ENCODE results near the gene COL12A1.
A peak's percentile ranks its signal among the peaks of the same experiment; 100 is the strongest.

COL12A1 gene

DNA sequence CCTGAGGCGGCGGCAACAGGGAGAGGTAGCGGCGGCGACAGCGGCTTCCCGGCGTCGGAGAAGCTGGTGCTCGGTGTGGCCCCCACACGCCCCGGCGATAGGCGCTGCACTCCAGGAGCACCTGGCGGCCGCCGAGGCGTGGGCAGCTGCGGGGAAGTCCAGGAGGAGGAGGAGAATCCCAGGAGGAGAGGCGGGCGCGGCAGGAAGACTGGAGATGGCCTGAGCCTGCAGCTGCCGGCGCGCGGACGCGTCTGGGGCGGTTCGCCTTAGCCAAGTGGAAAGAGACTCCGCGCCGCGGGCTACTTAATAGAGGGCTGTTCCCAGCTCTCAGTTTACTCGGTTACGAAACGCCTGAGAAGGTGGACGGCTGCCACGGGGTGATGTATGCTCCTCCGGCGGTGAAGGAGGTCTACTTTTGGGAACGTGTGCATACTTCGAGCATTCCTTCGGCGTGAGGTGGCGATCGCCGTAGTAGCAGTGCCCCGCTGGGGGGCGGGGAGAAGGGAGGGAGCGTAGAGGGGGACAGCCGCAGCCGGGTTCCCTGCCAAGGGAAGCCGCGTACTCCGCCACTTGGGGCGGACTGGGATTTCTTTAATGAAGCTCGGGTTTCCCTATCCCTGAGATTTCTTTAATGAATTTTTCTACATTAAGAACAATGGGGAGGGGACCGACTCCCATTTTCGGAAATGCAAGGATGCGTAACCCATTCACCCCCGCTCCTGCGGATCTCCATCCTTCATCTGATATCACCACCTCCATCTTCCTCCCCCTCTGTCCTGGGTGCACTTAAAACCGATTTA lies at the start of gene COL12A1:
COL12A1 (minus strand) TSS at position 278 of the 800 bp plus-strand sequence. CDS start 3,261 bp downstream, outside the sequence.
- no peak for DNase-seq

DNA sequence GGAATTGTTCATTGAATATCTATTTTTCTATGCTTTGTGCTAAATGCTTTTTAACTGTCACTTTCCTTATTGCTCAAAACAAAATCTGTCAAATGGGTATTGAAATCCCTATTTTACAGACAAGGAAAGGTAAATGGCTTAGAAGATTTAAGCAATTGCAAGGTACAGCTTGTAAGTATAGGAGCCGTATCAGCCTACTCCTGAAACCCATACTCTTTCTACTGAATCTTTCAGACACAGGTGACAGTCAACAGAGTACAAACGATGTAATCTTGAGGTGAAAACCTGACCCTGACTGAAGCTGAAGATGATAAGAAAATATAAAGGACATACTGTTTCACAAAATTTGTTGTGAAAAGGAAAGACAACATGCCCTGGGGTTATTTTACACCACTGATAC lies 44.7 kb upstream of the COL12A1 start:
- no peak for DNase-seq

DNA sequence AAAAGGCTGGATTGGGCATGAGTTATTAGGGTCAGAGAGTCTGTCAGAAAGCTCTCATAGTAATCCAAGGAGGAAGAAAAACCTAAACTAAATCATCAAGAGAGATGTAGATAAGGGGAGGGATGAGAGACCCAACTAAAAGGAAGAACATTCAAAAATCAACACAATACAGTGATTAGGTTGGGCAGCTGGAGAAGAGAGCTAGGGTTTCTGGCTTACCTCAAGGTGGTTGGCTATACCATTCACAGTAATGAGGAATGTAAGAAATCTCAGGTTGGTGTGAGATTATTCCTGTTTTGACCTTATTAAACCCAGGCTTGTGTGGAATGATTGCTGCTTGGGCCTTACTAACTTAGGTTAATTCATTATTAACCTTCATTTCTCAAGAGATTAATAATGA lies 44.0 kb upstream of the COL12A1 start:
- no peak for DNase-seq

DNA sequence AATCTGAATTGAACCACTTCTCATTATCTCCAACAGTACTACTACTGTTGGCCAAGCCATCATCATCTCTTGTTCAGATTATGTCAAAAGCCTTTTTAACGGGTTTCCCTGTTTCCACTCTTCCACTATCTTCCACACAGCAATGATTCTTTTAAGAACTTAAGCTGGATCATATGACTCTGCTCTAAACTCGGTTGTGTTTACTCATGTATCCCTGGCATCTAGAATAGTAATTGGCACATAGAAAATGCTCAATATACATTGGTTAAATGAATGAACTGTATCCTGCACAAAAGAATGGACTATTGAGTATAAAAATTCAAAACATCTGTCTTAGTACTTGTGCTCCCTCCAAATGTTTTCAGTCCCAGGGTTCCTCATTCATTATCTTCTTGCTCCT lies 40.5 kb upstream of the COL12A1 start:
- DNase-seq: no peak

DNA sequence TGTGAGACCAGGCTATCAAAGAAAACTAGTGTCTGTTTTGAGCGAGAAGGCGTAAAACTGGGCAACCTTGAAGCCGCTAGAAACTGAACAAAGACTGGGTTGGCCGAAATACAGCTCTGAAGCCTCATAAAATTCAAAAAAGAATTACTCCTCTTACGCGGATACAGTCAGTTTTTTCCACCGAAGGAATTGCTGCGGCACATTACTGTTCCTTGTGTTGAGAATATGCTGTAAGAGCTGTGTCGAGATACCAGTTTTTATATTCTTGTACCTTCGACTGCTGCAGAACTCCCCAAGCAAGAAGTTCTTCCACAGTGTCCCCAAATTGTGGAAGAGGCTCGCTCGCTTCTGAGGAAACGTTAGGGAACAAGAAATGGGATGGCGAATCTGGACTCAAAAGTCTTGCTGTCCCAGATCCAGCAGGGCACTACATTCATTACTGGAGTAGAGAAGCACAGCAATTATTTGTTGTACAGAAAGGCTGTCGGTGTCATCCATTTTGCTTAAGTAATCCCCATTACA lies 38.3 kb upstream of the COL12A1 start:
- DNase-seq: no peak

DNA sequence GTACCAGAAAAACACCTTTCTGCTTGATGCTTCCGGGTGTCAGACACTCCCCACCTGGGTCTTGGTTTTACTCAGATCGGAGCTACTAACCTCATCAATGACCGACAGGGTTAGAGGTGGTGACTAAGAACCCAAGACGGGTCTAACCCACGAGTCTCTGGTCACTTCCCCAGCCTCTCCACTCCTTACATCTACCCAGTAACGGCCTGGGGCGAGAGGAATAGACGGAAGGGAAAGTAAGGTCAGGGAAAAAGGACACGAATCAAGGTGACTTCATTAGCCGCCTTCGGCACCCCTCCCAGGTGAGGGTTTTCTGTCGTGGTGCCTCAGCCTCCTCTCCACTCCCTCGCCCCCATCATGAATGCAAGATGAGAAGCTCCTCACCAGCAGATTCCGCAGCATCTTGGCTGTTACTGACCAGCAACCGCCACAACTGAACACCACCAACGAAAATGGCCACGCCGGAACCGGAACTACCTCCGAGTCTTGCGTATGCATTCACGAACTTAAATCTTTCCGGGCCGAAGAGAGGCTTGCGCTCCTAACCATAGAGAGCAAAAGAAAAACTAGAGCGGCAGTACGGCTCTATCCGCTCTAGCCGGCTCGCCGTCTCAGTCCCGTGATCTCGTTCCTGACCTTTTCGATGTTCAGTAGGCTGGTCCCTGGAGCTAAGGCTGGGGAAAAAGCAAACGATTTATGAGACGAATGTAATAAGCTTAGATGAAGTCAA lies 37.6 kb upstream of the COL12A1 start, which contains the start of gene COX7A2:
COX7A2 (minus strand) TSS at position 469 of the 730 bp plus-strand sequence; CDS start at position 402, 67 bp downstream.
- peak; percentile 98 for DNase-seq

DNA sequence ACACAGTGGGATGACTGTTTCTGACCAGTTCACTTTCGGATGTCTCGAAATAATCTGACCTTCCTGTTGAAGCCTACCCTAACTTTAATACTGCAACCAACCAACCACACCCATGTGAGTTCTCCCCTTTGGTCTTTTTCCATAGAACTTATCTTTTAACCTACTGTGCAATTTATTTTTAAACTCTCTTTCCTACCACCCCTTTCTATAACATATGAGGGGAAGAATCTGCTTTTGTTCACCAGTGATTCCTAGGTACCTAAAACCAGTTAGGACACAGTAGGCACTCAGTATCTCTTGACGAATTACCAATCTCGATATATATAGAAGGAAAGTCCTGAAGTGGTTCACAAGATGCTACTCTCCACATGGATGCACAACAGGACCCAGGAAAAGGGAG lies 30.8 kb upstream of the COL12A1 start:
- DNase-seq: no peak

DNA sequence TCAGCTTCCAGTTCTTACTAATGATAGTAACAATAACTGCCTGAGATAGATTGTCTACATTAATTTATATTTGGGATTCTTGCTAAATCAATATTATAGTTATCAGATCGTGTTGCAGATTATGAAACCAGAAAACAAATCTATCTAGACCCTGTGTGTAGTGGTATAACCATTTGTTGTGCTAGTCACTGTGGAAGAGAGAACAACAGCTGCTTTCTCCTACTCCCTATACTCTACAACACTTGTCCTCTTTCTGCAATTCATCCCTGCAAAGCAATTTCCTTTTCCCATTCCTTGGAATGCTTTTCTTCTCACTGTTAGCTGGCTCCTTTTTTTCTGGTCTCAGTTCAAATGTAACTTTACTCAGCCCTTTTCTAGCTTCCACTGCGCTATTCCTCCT lies 29.4 kb upstream of the COL12A1 start:
- DNase-seq: no peak

DNA sequence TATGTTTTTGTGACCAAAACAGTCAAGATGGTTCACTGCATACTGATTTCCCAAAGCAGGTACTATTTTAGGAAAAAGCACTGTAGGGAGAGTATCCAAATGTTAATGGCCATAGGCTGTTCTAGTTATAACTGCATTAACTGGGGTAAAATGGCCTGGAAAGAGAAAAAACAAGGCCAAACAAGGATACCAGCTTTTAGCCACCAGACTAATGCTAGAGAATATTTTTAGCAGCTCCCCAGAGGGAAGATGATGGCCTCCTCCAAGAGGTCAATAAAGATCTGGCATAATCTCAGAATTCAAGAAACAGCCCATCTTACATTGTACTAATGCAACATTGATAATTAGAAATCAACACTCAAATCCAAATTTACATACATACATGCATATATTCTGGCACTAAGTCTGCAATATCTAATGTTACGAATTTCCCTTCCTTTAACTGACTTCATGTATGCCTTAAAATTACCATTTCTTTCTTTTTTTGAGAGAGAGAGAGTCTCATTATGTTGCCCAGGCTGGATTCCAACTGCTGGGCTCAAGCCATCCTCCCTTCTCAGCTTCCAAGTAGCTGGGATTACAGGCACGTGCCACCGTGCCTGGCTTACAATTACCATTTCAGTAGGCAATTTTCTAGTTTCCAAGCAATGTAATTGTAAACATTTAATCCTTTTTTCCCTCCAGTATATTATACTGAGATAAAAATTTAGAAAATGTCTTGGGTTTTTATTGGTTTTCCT lies 28.4 kb upstream of the COL12A1 start:
- DNase-seq: peak; percentile 44

DNA sequence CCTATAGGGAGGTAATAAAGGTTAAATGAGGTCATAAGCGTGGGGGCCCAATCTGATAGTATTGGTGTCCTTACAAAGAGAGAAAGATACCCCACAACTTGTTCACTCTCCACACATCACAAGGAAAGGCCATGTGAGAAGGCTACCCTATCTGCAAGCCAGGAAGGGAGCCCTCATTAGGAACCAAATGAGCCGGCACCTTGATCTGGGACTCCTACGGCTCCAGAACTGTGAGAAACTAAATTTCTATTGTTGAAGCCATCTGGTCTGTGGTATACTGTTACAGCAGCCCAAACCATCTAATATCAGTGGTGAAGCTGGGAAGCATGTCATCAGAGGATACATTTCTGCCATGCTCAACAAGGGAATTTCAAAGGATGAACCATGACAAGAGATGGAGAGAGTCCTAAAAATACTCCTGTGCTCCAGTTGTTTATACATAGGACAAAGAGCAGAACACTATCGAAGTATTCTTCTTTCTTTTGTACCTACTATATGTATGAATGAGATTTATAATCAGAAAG lies 27.3 kb upstream of the COL12A1 start:
- no peak for DNase-seq

DNA sequence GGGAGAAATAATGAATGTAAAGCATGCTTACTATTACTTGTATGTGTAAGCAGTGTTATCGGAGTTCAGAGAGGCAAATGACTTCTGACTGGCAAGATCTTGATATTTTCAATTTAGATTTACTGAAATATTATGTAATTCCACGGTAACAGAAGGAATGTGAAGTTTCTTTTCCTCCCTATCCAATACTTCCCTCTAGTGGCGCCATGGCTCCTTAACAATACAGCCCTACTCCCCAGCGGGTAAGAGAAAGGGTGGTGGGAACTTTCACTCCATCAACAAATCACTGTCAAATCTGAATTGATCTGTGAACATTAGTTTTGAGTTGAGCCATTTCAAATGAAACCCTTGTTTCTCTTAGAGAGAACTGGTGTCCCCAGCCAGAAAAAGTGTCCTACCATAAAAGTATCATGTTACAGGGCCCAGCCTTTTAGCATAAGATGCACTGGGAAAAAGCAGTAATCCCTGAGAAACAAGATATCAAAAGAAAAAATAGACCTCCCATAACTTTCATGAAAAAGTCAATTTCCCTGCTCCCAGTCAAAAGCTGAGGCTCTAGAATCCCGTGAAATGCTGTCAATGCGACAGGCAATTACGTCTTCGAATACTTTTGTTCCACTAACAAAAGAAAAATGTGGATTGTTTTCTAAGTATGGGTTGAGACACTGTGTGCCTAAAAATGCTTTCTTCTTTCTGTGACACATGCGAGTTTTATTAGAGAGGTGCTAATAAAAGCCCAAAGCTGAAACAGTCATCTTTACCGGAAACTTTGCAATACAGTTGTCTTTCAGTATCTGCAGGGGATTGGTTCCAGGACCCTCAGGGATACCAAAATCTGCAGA lies 24.9 kb upstream of the COL12A1 start:
- peak; percentile 17 for DNase-seq

DNA sequence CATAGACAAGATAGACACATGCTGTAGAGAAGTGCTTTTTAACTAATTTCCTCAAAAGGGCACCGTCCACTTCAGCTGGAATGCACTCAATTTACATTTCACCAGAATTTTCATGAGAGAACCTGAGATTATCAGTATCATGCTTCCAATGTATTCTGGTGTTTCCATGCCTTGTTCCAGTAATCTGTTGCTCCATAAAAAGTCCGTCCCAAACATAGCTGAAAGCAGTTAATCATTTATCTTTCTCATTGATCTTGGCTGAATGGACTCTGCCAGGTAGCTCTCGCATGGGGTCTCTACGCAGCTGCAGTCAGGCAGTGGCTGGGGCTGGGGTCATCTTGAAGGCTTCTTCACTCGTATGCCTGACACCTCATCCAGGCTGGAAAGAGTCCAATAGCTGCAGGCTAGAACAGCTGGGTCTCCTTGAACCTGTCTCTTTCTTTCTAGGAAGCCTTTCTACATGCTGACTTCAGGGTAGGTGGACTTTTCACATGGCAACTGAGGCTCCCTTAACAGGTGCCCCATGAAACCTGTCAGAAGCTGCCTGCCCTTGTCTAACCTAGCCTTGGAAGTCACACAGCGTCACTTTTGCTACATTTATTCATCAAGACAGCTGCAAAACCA lies 18.6 kb upstream of the COL12A1 start:
- no peak for DNase-seq

DNA sequence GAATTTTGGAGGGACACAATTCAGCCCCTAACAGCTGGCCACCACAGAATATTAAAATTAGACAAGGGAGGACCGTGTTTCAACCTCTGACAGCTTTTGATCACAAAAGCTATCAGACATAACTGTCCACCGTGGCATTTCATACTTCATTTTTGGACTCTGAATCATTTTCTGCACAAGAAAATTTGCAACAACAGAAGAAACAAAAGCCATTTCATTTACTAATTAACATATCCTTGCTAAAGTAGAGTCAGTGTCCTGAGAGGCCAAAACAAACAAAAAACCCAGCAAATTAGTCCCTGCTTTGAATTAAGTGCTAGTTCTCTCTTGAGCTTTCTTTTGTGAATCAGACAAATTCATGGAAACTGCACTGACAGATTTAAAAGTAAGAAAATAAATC lies 17.6 kb upstream of the COL12A1 start:
- DNase-seq: no peak

DNA sequence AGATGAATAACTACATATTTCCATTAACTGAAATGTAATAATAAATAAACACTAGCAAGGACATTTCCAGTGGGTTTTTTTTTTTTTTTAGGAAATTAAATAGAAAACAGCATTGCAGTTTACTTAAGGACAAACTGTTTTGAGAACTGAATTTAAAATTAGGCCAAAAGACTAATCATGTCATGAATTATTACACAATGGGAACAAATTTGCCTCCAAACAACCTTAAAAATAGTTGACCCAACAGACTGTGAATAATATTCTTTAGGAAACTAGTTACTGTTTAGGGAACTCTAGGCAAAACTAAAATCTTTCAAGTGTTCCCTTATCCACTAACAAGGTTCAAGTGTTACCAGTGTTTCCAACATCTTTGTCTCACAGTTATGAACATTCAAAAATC lies 16.4 kb upstream of the COL12A1 start:
- no peak for DNase-seq

DNA sequence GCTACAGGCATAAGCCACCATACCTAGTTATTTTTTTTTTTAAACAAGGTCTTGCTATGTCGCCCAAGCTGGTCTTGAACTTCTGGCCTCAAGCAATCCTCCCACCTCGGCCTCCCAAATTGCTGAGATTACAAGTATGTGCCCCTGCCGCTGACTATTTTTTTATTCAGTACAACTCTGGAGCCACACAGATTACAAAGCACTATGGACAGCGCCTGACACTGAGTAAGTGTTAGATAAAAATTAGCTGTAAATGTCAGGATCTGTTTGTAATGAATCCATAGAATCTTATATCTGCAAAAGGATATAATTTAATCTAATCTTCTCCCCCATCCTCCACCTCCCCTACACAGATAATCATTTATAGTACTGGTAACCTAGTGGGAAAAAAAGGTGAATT lies 15.3 kb upstream of the COL12A1 start:
- no peak for DNase-seq

DNA sequence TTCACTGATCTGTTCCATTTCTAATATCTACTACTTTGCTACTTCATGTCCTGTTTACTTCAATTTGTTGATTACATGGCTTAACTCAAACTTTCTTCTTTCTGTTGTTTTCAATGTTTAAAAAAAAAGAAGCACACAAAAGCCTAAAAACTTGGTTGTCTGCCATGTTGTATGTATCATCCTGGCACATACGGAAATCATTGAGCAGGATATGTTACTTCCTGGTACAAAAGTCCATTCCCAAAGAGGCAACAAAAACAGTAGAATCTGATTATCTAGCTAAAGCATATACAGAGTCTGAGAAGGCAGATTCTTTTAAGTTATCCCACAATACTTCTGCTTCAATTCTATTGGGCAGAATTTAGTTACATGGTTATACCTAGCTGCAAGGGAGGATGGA lies 14.5 kb upstream of the COL12A1 start:
- DNase-seq: no peak

DNA sequence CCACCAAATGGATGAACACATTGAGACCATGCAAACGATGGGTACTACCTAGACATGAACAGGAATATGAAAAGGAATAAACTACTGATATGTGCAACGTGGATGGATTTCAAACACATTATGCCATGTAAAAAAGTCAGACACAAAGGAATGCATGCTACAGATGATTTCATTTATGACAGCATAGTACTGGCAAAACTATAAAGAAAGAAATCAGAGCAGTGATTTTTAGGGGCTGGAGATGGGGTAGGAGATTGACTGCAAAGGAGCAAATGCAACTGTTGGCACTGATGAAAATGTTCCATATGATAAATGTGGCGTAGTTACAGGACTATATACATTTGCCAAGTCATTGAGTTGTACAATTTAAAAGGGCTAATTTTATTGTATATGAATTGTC lies 13.4 kb upstream of the COL12A1 start:
- no peak for DNase-seq

DNA sequence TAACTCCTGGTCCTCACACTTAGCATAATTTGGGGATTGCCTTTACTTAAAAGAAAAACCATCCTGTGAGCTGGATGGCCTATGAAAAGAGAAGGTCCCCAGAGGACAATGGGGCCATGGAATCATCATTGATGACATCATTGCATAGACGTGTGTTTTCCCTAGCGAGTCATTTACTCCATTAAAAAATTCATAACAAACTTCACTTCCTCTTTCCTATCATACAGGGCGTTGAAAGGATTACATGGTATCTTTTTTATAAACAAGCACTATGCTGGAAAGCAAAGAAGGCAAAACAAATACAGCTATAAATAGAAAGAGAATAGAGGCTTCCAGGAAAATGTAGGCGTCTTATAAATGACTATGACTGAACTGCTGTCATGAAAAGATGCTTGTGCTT lies 11.3 kb upstream of the COL12A1 start:
- no peak for DNase-seq

DNA sequence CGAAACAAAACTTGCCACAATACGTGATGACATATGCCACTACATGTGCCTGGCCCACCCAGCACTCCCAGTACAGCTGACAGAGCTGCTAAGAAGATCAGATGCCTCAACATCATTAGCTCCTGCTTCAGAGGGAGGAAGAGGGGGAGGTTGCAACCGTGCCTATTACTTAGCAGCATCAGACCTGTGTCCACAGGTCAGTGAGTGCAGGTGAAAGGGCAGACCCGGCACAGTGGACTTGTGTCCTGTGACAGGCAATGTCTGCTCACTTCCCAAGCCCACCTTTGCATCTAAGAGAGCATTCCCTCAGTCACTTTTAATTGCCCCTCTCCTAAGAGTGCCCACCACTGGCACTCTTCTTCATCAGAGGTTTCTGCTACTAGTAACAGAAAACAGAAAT lies 9.4 kb upstream of the COL12A1 start:
- DNase-seq: no peak

DNA sequence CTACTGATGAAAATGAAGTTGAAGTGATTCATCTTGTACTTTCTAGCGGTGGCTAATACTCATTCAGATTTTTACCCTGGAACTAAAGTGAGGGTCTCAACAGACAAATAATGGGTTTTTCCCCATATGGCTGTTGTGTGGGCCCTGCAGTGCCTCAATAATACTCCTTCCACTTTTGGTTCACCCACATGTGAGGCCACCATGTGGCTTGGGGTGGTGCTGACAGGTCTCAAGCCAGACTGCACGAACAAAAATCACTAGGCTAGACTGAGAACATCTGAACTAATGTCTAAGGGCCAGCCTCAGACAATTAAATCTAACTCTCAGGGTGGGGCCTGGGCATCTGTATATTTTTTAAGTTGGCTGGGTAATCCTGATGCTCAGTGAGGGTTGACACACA lies 7.9 kb upstream of the COL12A1 start:
- no peak for DNase-seq

DNA sequence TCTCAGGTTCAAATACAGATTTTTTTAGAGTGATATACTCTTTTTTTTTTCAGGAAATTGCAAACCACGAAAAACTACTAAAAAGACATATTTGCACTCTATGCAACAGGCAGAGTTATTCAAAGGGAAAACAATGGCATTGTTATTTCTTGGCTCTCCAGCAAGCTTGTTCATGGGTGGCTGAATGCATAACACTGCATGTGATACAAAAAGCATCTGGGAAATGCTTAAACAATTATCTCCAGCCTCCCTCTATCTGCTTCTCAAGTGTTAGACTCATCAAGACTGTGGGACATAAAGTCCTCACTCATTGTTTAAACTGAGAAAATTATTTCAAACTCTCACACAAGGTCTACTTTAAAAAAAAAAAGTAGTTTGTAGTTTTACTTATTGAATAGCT lies 7.3 kb upstream of the COL12A1 start:
- DNase-seq: peak; percentile 38

Data from midbrain (tissue), 1 donor.